Measurements from ENCODE around the gene SAMD11. TPM values are rescaled to one million over a fixed set of nuclear protein-coding genes. Genes with fewer than 3 reads are reported as not detected.

The SAMD11 gene
- total and polyA plus RNA-seq, 2 of the 8 experiments (the other 6 are each of a cell fraction or from before 2014, with no cell fraction given) = 0.18 to 0.30 TPM

- no peak for TF ChIP-seq RNF2 (IDR thresholded peaks at IDR 0.05; ENCODE audit: borderline replicate concordance, low read depth, low read length, missing control alignments, poor library complexity, severe bottlenecking)
- no peak for TF ChIP-seq KDM1A (IDR thresholded peaks at IDR 0.05; ENCODE audit: borderline replicate concordance, low read length)
- TF ChIP-seq POU5F1 (IDR thresholded peaks at IDR 0.05; ENCODE audit: low read depth, low read length) = no peak
- no peak for TF ChIP-seq CTBP2 (IDR thresholded peaks at IDR 0.05; ENCODE audit: borderline replicate concordance, insufficient read depth, insufficient read length, low read length)
- no peak for TF ChIP-seq SIRT6 (IDR thresholded peaks at IDR 0.05; ENCODE audit: low read length)
- TF ChIP-seq CEBPB (IDR thresholded peaks at IDR 0.05; ENCODE audit: low read depth, low read length) = no peak
- TF ChIP-seq SUZ12 (IDR thresholded peaks at IDR 0.05; ENCODE audit: low read length) = peak; percentile 8; the same call in 1 of the 2 replicates
- CTCF ChIA-PET (ENCODE audit: partially characterized antibody) = interaction anchor here (0.7 kb wide), 1 partner anchor 24 kb away, joined by 3 read pairs; no protein-coding TSS in a partner anchor
These were observed 12.1 kb downstream of the SAMD11 start for GRCh38 chr1:935751-936231.

More at GRCh38 chr1:935751-936231, 12.1 kb downstream of the SAMD11 start:
- H4K91ac ChIP-seq (replicated peaks; ENCODE audit: insufficient read length, low read length) = peak overlapping the region; percentile 84
- H2BK15ac ChIP-seq (ENCODE audit: low read length) = 0 out of 2 replicates have a peak overlapping the region, but pooled peaks have one; percentile 72
- H3K4me3 ChIP-seq (ENCODE audit: extremely low read depth in 1 of 4, insufficient read depth in 2 of 4, low read depth in 3 of 4, low read length in 4 of 4) = peak overlapping the region in 1 of 4 experiments; percentile 39; a peak in 2 of 8 replicates
- peaks cover 3% of the 10 kb centered on the region; the same call in 1 of the 2 replicates for H3K23me2 ChIP-seq (ENCODE audit: low read depth, low read length)
- no peak overlapping the region; the same call in 1 of the 2 replicates for H4K8ac ChIP-seq (ENCODE audit: extremely low read depth, insufficient read depth, low read length)
- no peak overlapping the region for H4K5ac ChIP-seq (ENCODE audit: insufficient read length, low read depth, low read length)
- H3K36me3 ChIP-seq (ENCODE audit: control insufficient read depth in 2 of 4, insufficient read depth in 4 of 4, low read length in 3 of 4) = peaks cover 0 to 4% (median 0%) of the 10 kb centered on the region in 4 experiments; a peak in 1 of 8 replicates
- H2AFZ ChIP-seq (ENCODE audit: low read length) = no peak overlapping the region
- no peak overlapping the region for H3K23ac ChIP-seq (ENCODE audit: insufficient read length)
- no peak overlapping the region for H2BK120ac ChIP-seq (replicated peaks; ENCODE audit: low read depth, low read length)
- peak overlapping the region; percentile 96; the same call in 1 of the 2 replicates for H2BK12ac ChIP-seq (ENCODE audit: low read depth, low read length)
- no peaks in the 10 kb centered on the region for H3K79me2 ChIP-seq (ENCODE audit: control insufficient read depth in 1 of 2, insufficient read depth in 2 of 2, low read length in 2 of 2)
- H2BK20ac ChIP-seq (ENCODE audit: low read length) = no peak overlapping the region
- peak overlapping the region; percentile 10 to 58 for H3K4me2 ChIP-seq (ENCODE audit: insufficient read depth in 1 of 2, low read depth in 2 of 2, low read length in 2 of 2)
- H3K27me3 ChIP-seq (replicated peaks in 1 of 4; ENCODE audit: control insufficient read depth in 3 of 4, extremely low read depth in 1 of 4, insufficient read depth in 3 of 4, low read length in 3 of 4) = peaks cover 67 to 87% (median 84%) of the 10 kb centered on the region in 4 experiments
- 15% methylated on average over 24 of the region's 30 CpGs; no CpG with 5 or more reads in 1 of the 2 experiments for WGBS, 2 experiments (ENCODE audit: extremely low coverage in 1 of 2, insufficient coverage in 1 of 2, insufficient read length in 1 of 2, insufficient replicate concordance in 2 of 2, low coverage in 1 of 2, low lambda C conversion rate in 2 of 2, missing lambda C conversion rate in 1 of 2)
- no peaks in the 10 kb centered on the region for H3K79me1 ChIP-seq (ENCODE audit: low read depth, low read length)
- H3K4ac ChIP-seq (replicated peaks; ENCODE audit: insufficient read length, low read depth, low read length) = no peak overlapping the region
- no peak overlapping the region for H3K56ac ChIP-seq (replicated peaks; ENCODE audit: insufficient read length, low read depth, low read length)
- POLR2A ChIA-PET (ENCODE audit: partially characterized antibody) = interaction anchor here (0.9 kb wide), 1 partner anchor 8 kb away, joined by 3 read pairs; no protein-coding TSS in a partner anchor
- no peak overlapping the region for H3K9ac ChIP-seq (replicated peaks in 1 of 4; ENCODE audit: extremely low read depth in 1 of 4, low read depth in 3 of 4, low read length in 3 of 4)
- no peak overlapping the region for H3K27ac ChIP-seq (ENCODE audit: low read depth, low read length)
- H3K14ac ChIP-seq (ENCODE audit: insufficient read length) = no peak overlapping the region
- no peak overlapping the region for H2BK5ac ChIP-seq (ENCODE audit: low read depth, low read length)
- DNase-seq (ENCODE audit: low read depth in 1 of 2, low spot score in 2 of 2) = no peak
- FAIRE-seq = no peak
- H3K9me3 ChIP-seq (ENCODE audit: insufficient read depth in 2 of 2, low read depth in 1 of 2, low read length in 1 of 2) = no peaks in the 10 kb centered on the region
- peaks cover 2 to 29% (median 20%) of the 10 kb centered on the region in 4 experiments for H3K4me1 ChIP-seq (replicated peaks in 1 of 4; ENCODE audit: control insufficient read depth in 3 of 4, insufficient read depth in 4 of 4, low read length in 3 of 4)
- H3K18ac ChIP-seq (ENCODE audit: extremely low read depth, low read length) = no peak overlapping the region
- H4K20me1 ChIP-seq (replicated peaks in 1 of 2; ENCODE audit: control insufficient read depth in 1 of 2, insufficient read depth in 2 of 2, low read length in 2 of 2) = peaks cover 12 to 27% of the 10 kb centered on the region in 2 experiments
- 0 out of 2 replicates have a peak overlapping the region, but pooled peaks have one; percentile 18 for H2AK5ac ChIP-seq (ENCODE audit: low read depth, low read length)
